GM18499 (cell line): ENCODE measurements around the gene ZNF32.

ENCODE experiments used
- ATAC-seq: cut with Tn5 transposase; IDR thresholded peaks from one replicate; pipeline ENCODE4 v1.9.1; 2021; ENCODE audit warnings: moderate number of reproducible peaks; ENCODE audit not compliant: insufficient read depth, unreplicated experiment

ZNF32 gene

GRCh38 chr10:43648398-43649184 lies at the start of gene ZNF32:
TSS of gene ZNF32 (minus strand) at chr10:43648881. CDS start at chr10:43646133, 2,748 bp downstream.
- peak; percentile 96 for ATAC-seq

DNA sequence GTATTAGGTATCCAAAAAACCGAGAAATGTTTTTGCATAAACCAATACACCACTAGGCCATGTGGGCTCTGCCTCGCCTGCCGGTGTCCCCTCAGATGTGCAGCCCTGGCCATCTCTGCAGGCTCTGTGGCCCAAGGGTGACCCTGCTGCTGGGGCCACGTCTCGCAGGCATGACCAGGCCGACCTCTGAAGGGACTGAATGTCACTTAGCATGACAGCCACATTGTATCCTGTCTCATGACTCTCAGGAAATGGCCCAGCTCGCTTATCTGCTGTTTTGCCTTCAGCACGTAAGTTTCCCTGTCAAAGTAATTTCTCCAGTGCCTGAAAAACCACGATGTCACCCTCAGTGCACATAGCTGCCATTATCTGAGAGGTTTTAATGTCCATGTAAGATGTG lies 49.5 kb upstream of the ZNF32 start:
- ATAC-seq: no peak

DNA sequence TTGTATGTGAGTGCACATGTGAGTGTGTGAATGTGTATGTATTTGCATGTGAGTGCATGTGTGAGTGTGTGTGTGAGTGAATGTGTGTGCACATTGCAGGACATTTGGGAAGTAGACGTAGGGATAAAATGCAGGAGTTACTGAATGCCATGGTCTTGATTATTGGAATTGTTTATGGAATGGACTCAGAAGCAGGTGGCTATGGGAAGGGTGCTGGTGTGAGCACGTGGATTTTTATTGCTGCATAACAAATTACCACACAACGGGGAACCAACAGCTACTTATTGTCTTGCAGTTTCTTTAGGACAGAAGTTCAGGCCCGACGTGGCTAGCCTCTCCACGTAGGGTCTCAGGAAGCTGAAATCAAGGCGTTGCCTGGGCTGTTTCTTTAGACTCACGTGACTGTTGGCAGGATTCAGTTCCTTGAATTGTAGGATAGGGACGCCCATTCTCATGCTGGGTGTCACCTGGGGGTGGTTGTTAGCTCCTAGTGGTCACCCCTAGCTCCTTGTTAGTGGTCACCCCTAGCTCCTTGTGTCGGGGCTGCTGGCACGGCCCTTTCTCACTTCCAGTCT lies 48.3 kb upstream of the ZNF32 start:
- no peak for ATAC-seq

DNA sequence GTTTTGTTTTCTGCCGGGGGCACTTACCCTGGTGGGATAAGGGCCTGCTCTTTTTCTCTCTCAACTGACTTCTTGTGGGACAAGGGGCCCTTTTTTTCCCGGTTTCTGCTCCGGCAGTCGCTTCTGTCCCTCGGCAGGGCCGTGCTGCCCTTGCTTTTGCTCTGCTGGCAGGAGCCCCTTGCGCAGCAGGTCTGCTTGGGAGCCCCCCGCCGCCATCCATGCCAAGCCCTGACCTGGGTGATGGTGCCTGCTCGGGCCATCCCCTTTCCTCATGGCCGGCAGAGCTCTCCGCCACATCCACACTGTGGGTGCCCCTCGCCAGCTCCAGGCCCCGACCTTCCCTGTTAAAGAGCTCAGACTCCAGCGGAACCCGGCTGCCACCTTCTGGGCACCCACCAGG lies 47.0 kb upstream of the ZNF32 start:
- no peak for ATAC-seq

GRCh38 chr10:43695321-43695720 lies 46.6 kb upstream of the ZNF32 start:
- no peak for ATAC-seq

DNA sequence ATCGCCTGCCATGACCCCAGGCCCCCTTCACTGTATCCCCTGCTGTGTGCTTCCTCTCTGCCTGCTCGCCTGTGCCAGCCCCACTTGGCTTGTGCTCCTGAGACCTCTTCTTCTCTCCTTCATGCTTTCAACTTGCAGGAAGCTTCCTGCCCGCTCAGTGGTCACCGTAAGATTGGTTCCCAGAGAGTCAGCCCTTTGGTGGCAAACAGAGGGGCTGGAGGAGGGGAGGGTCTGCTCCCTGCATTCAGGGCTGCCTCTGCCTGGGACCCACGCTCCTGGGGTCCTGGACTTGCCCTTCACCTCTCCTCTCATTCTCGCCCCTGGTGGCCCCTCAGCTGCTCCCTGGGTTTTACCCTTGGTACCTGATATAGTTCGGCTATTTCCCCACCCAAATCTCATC lies 45.8 kb upstream of the ZNF32 start:
- no peak for ATAC-seq

- no peak for ATAC-seq
Measured at GRCh38 chr10:43693602-43694001, 44.9 kb upstream of the ZNF32 start.

DNA sequence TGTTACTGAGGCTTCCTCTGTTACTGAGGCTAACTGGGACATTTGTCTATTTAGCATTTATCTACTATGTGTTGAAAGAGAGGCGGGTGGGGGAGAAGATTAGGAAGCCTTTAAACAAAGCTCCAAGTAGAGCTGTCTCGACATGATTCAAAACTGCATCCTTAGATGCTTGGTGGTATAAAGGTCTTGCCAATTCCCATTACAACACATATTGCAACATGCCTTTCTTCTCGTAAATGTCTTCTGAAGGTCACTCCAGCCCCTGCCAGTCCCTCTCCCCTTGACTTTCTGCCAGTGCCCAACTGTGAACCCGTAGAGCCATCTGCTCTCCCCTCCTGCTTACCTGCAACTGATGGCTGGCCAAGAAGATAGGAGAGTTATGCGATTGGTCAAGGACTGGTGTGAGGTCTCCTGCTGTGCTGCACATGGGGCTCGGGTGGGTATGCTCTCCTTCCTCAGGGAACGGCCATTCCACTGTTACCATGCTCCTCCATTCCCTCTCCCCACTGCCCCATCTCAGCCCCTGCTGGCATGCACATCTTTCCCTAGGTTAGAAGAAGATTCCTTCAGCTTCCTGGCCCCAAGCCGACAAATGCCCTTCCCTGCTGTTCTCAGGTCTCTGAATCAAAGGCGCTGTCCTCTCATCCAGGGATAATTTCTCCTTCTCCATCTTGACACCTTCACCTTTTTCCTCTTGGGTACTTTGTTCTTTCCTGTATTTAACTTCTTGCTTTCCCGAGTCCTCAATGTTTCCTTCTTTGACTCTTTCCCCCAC lies 43.6 kb upstream of the ZNF32 start:
- ATAC-seq: no peak

- no peak for ATAC-seq
Measured at GRCh38 chr10:43691485-43691884, 42.8 kb upstream of the ZNF32 start.

GRCh38 chr10:43689955-43690771 lies 41.5 kb upstream of the ZNF32 start:
- peak; percentile 84 for ATAC-seq

DNA sequence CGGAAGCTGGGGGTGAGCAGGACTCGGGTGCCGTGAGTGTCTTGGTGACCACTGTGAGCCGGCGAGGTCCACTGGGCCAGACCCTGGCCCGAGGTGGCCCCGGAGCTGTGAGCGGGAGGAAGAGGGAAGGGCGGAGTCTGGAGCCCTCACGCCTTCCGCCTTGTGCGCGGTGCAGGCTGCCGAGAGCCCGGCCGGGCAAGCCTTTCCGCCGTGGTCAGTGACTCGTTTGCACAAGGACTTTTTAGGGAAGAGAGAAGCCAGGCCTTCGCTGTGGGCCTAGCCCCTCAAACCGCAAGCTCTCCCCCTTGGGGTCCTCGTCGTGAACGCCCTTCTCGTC lies 40.9 kb upstream of the ZNF32 start:
- ATAC-seq: no peak

- no peak for ATAC-seq
Measured at GRCh38 chr10:43689007-43689491, 40.4 kb upstream of the ZNF32 start.

GRCh38 chr10:43688348-43688892 lies 39.7 kb upstream of the ZNF32 start:
- ATAC-seq: no peak

DNA sequence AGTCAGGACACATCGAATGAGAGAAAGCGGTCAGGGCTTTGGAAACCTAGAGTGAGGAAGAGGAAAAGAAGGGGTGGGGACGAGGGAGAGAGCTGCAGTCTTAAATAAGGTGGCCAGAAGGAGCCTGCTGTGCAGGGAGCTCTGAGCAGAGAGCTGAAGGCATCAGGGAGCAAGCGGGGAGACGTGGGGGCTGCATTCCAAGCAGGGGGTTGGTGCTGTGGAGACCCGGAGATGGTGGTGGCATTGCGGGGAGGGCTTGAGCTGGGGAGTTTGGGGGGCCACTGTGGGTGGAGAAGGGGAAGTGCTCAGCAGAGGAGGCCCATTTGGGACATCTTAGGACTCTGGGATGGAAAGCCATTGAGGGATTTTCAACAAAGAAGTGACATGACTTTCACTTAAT lies 38.7 kb upstream of the ZNF32 start:
- no peak for ATAC-seq

DNA sequence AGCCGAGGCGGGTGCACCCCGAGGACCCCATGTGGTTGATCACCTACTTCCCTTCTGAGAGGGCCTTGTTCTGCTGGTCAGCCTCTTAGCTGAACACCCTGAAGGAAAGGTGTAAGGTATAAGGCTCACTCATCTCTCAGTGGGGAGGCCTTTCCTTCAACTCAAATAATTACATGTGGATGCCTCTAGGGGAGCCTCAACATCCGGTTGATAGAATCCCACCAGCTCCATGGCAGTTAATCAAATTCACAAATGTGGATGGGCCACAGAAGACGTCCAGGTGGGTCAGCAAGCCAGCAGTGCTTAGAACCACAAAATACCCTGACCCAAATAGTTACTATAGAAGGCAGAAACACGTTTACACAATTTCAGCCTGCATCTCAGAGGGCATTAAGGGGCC lies 37.7 kb upstream of the ZNF32 start:
- no peak for ATAC-seq

- ATAC-seq: no peak
Measured at GRCh38 chr10:43685744-43686143, 37.1 kb upstream of the ZNF32 start.

DNA sequence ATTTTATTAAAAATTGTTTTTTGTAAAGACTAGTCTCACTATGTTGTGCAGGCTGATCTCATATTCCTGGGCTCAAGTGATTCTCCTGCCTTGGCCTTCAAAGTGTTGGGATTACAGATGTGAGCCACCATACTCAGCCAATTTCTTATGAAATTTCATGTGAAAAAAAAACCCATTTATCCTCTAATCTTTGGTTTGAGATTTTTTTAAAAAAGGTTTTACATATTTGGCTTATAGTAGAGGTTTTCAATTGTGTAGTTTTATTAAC lies 35.5 kb upstream of the ZNF32 start:
- ATAC-seq: no peak

- ATAC-seq: no peak
Measured at GRCh38 chr10:43683451-43684291, 35.0 kb upstream of the ZNF32 start.

GRCh38 chr10:43682956-43683355 lies 34.3 kb upstream of the ZNF32 start:
- ATAC-seq: no peak

- ATAC-seq: no peak
Measured at GRCh38 chr10:43681721-43682120, 33.0 kb upstream of the ZNF32 start.
